BLaER1 (cell line): ENCODE results near the gene NAB1.

ENCODE experiments used
- H3K27ac ChIP-seq: shearing (Covaris generic); formaldehyde crosslinking; 2 replicates; pipeline ENCODE4 v1.8.1; 2022
- H3K27me3 ChIP-seq: shearing (Covaris generic); formaldehyde crosslinking; 2 replicates; pipeline ENCODE4 v1.8.1; 2022
- H3K36me3 ChIP-seq: shearing (Covaris generic); formaldehyde crosslinking; 2 replicates; pipeline ENCODE4 v1.8.1; 2022
- H3K4me1 ChIP-seq: shearing (Covaris generic); formaldehyde crosslinking; 2 replicates; pipeline ENCODE4 v1.8.1; 2022
- H3K4me2 ChIP-seq: shearing (Covaris generic); formaldehyde crosslinking; 2 replicates; pipeline ENCODE4 v1.8.1; 2022
- H3K4me3 ChIP-seq: shearing (Covaris generic); formaldehyde crosslinking; 2 replicates; pipeline ENCODE4 v1.8.1; 2022
- H3K9ac ChIP-seq: shearing (Covaris generic); formaldehyde crosslinking; 2 replicates; pipeline ENCODE4 v1.8.1; 2022
- H3K9me3 ChIP-seq: shearing (Covaris generic); formaldehyde crosslinking; 2 replicates; pipeline ENCODE4 v1.8.1; 2022
- H4K20me1 ChIP-seq: shearing (Covaris generic); formaldehyde crosslinking; 2 replicates; pipeline ENCODE4 v1.8.1; 2022
- Cebpa-rat ChIP-seq: shearing (Covaris generic); IDR thresholded peaks from 2 replicates; pipeline ENCODE4 v1.8.1; 2022

Gene NAB1

DNA sequence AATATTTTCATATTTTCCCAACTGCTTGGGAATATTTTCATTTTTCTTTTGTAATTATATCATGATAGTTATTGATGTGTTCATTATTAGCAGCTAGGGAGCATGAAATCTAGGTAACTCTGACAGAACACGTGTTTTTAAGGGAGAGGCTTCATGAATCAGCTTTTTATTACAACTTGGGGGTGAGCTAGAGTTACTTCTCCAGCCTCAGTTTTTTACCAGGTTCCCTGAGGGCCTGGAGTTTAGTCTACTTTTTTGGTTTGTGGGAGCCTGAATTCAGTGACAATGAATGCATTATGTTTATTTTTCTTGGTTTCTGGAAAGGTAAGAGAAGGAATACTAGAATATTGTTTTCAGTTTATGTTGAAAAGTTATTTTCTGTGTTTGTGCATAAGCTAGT, 18.0 kb downstream of the NAB1 start:
- TF ChIP-seq Cebpa-rat: no peak
- Histone ChIP-seq H4K20me1 (no peaks in the 10 kb centered on the region), H3K36me3 (peaks cover 57% of the 10 kb centered on the region), H3K9me3 (peaks cover 17% of the 10 kb centered on the region), H3K4me2 (no peak overlapping the region), H3K4me3 (no peak overlapping the region), H3K9ac (no peak overlapping the region), H3K27me3 (no peaks in the 10 kb centered on the region), H3K4me1 (no peaks in the 10 kb centered on the region), H3K27ac (no peak overlapping the region)

DNA sequence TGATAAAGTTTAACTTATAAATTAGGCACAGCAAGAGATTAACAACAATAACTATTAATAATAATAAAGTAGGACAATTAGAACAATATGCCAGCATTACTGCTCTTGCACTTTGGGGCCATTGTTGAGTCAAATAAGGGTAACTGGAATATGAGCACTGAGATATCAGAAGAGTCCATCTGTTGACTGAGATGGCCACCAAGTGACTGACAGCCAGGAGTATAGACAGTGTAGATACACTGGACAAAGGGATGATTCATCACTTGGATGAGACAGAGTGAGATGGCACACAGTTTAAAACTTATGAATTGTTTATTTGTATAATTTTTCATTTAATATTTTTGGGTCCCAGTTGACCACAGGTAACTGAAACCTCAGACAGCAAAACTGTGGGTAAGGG, 20.0 kb downstream of the NAB1 start:
- Histone ChIP-seq H3K4me2 (no peak overlapping the region), H3K9me3 (peaks cover 17% of the 10 kb centered on the region), H3K27me3 (no peaks in the 10 kb centered on the region), H3K27ac (no peak overlapping the region), H3K4me1 (no peaks in the 10 kb centered on the region), H3K36me3 (peaks cover 73% of the 10 kb centered on the region), H4K20me1 (no peaks in the 10 kb centered on the region), H3K4me3 (no peak overlapping the region), H3K9ac (no peak overlapping the region)
- no peak for TF ChIP-seq Cebpa-rat

DNA sequence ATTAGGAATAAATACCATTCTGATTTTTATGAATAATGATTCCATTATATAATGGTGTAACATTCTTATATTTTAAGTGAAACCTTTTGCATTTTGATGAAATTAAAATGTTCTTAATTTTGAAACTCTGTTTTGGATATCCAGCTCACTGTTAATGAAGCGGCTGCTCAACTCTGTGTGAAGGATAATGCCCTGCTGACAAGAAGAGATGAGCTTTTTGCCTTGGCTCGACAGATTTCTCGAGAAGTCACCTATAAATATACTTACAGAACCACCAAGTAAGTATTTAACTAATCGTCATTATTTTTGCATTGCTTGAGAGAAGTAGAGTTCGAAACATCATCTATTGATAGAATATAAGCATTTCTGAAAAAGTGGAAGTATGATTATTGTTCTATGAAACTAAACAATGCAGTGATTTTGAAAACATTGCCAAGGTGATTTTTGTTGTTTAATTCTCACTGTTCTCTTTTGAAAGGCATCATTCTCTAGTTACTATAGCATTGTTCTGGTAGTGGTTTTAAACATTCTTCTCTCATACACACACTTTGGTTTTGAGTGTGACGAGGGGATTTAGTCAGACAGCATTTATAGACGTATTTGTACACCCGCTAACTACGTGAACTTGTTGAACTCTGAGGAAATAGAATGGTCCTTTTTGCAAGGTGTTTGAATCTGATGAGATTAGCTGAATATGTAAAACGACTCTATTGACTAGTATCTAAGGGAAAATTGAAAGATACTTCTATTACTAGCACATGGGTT, 21.5 kb downstream of the NAB1 start:
- no peak overlapping the region for H3K9ac ChIP-seq
- no peak overlapping the region for H3K27ac ChIP-seq
- no peaks in the 10 kb centered on the region for H3K4me1 ChIP-seq
- H4K20me1 ChIP-seq: no peaks in the 10 kb centered on the region
- no peak overlapping the region for H3K4me2 ChIP-seq
- no peak for TF ChIP-seq Cebpa-rat
- H3K9me3 ChIP-seq: peaks cover 4% of the 10 kb centered on the region; the same call in 1 of the 2 replicates
- H3K4me3 ChIP-seq: no peak overlapping the region
- no peaks in the 10 kb centered on the region for H3K27me3 ChIP-seq
- H3K36me3 ChIP-seq: peaks cover 74% of the 10 kb centered on the region

DNA sequence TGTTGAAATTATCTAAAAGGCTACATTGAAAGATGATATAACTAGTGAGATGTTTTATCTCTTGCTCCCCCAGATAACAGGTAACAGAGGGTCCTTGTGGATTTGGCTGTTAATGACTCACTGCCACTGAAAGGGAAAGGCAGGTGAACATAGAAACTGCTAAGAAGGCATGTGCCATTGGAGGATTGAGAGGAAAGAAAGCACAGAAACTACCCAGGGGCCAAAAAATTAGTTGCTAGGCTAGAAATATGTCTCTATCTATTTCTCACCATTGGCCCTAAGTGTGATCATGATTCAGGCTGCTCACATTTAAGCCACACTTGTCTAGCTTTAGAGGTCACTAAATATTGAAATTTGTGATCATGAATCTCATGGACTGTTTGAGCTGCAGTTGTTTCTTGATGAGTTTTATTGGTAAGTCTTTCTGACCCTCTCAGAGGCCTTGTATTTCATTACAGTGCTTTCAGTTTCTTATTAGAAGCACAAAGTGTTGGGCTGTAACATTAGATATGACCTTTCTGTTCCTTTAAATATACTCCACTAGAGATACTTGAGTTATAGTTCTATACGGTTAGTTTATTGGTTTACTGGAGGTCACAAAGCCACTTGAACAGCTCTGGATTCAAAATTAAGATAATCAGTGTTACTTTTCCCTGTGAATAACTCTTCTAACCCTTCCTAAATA, 26.2 kb downstream of the NAB1 start:
- Histone ChIP-seq H3K9me3 (no peaks in the 10 kb centered on the region), H3K36me3 (peaks cover 67% of the 10 kb centered on the region), H3K27ac (no peak overlapping the region), H3K27me3 (no peaks in the 10 kb centered on the region), H3K4me3 (no peak overlapping the region), H3K4me2 (no peak overlapping the region), H3K9ac (no peak overlapping the region), H3K4me1 (peaks cover 21% of the 10 kb centered on the region), H4K20me1 (no peaks in the 10 kb centered on the region)
- no peak for TF ChIP-seq Cebpa-rat

DNA sequence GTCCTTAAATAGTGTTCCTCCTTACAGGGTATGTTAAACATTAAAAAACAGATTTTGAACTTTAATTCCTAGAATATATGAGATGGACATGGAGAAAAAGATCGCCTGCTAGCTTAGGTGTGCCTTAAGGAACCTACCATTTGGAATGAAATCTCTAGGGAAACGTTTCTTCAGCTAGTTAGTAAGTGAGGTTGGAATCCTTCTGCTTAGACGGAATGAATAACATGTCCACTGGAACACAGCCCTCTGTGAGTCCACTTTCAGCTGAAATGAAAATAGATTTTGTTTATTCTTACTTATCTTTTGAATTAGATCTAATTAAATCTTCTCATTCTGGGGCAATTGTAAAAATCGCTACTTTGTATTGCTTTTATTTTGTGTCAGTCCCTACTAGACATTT, 28.4 kb downstream of the NAB1 start:
- Histone ChIP-seq H3K4me3 (no peak overlapping the region), H3K4me1 (peaks cover 21% of the 10 kb centered on the region), H4K20me1 (no peaks in the 10 kb centered on the region), H3K9me3 (no peaks in the 10 kb centered on the region), H3K27ac (no peak overlapping the region), H3K4me2 (no peak overlapping the region; the same call in 1 of the 2 replicates), H3K36me3 (peaks cover 49% of the 10 kb centered on the region), H3K9ac (no peak overlapping the region), H3K27me3 (no peaks in the 10 kb centered on the region)
- TF ChIP-seq Cebpa-rat: no peak

DNA sequence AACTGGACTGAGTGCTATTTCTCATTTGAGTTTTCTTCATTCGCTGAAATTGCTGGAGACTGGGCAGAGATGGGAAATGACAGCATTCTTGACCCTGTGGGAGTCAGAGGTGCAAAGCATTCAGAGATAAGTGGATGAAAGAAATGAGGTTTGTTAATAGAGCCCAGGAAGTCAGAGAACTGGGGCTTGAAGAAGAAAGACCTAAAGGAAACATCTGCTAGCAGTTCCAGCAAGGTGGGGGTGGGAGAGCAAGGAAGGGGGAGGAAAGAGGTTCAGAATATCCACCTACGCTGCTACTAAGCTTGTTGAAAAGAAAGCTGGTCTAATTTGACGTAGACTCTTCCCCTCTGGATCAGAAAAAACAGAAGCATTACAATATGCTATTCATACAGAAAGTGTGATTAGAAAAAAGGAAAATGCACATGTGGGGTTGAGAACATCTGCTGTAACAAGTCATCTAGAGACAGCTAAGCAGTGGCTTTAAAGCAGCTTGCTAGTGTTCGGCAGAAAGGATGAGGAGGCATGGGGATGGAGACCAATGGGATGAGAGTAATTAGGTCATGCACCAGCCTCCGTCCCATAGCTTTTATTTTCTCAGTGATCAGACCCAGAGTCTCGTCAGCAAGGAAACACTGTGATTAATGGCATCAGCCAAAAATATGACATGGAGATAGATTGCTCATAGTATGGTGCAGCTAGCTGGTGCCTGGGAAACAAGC, 29.7 kb downstream of the NAB1 start:
- TF ChIP-seq Cebpa-rat: no peak
- H3K27me3 ChIP-seq: no peaks in the 10 kb centered on the region
- H3K4me1 ChIP-seq: peaks cover 21% of the 10 kb centered on the region
- H3K9ac ChIP-seq: peak overlapping the region; percentile 27; the same call in 1 of the 2 replicates
- H3K4me3 ChIP-seq: no peak overlapping the region
- H3K9me3 ChIP-seq: no peaks in the 10 kb centered on the region
- H3K36me3 ChIP-seq: peaks cover 39% of the 10 kb centered on the region
- no peaks in the 10 kb centered on the region for H4K20me1 ChIP-seq
- H3K27ac ChIP-seq: peak overlapping the region; percentile 45
- H3K4me2 ChIP-seq: peak overlapping the region; percentile 63

DNA sequence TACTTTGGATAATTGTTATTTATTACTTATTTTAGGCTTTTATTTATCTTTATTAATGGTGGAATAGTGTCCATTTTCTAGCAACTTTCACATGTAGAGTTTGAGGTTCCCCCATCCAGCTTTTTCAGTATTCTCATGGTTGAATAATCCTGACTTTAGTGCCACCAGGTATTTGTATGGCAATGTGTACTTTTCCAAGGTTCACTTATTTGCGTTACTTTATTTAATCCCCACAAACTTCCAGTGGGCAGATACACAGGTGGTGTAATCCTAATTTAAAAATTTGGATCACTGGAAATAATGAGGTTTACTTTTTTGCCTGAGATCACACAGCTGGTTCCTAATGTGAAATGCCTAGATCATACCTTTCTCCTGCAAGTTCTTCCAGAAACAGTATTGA, 30.5 kb downstream of the NAB1 start:
- Histone ChIP-seq H3K27me3 (no peaks in the 10 kb centered on the region), H4K20me1 (no peaks in the 10 kb centered on the region), H3K27ac (no peak overlapping the region), H3K4me1 (peaks cover 21% of the 10 kb centered on the region), H3K9ac (no peak overlapping the region), H3K4me2 (no peak overlapping the region), H3K36me3 (peaks cover 31% of the 10 kb centered on the region), H3K9me3 (no peaks in the 10 kb centered on the region), H3K4me3 (no peak overlapping the region)
- no peak for TF ChIP-seq Cebpa-rat

DNA sequence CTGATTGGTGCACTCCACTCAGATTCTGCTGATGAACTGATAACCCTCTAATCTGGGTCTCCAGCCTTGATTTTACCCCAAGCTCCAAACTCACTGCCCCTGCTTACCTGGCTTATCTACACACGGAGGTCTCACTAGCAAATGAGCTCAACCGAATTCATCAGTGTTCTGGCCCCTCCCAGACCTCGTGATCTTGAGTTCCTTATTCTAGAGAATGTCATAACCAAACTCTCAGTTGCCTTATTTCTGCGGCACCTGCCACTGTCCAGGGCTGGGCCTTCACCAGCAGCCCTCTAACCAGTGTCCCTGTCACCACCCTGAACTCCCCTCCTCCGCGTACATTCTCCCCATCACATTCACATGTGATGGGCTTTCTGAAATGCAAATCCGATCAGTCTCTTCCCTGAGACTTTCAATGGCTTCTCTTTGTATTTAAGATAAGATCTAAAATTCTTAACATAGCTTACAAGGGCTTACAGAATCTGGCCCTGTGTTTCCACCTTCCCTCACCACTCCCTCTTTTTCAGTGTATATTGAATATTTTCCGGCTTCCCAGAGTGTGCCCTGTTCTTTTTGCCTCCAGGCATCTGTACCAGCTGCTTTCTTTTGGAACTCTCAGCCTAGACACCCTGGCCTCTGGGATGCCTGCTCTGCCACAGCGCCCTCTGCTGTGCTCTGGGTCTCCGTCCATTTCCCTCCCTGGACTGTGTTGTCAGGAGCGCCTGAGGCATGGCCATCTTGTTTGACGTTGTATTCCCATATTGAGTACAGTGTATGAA, 31.1 kb downstream of the NAB1 start:
- no peaks in the 10 kb centered on the region for H3K27me3 ChIP-seq
- peaks cover 25% of the 10 kb centered on the region for H3K36me3 ChIP-seq
- peaks cover 21% of the 10 kb centered on the region for H3K4me1 ChIP-seq
- H3K27ac ChIP-seq: no peak overlapping the region
- H3K4me3 ChIP-seq: no peak overlapping the region
- H4K20me1 ChIP-seq: no peaks in the 10 kb centered on the region
- TF ChIP-seq Cebpa-rat: no peak
- no peaks in the 10 kb centered on the region for H3K9me3 ChIP-seq
- H3K4me2 ChIP-seq: no peak overlapping the region
- H3K9ac ChIP-seq: no peak overlapping the region

DNA sequence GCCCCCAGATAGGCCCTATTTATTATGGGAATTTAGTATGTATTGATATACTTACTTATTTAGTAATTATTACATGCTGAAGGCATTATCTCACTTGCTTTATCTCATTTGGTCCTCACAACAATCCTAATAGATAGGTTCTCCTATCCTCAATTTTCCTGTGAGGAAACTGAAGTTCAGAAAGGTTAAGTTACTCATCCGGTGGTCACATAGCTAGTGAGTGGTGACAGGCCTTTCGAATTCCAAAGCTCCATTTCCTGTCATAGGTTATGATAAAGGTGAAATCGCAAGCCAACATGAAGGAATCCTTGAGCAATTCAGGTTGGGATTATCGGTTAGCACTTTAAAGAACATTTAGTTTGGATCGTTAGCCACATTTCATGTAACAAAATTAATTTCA, 33.3 kb downstream of the NAB1 start:
- H3K27me3 ChIP-seq: no peaks in the 10 kb centered on the region
- no peak overlapping the region for H3K4me3 ChIP-seq
- H3K4me2 ChIP-seq: no peak overlapping the region
- H4K20me1 ChIP-seq: no peaks in the 10 kb centered on the region
- peaks cover 21% of the 10 kb centered on the region for H3K4me1 ChIP-seq
- no peak overlapping the region for H3K9ac ChIP-seq
- H3K9me3 ChIP-seq: no peaks in the 10 kb centered on the region
- H3K27ac ChIP-seq: no peak overlapping the region
- no peak for TF ChIP-seq Cebpa-rat
- H3K36me3 ChIP-seq: peaks cover 31% of the 10 kb centered on the region
